Skeletal muscle satellite cell (primary cell): Measurements from ENCODE around the gene SPEF1.

Experiments used
- H3K27me3 ChIP-seq: 2 replicates; pipeline ENCODE4 v1.7.0; 2013; ENCODE audit warnings: low read length; ENCODE audit not compliant: control insufficient read depth, insufficient read depth
- H3K36me3 ChIP-seq: 2 replicates; pipeline ENCODE4 v1.7.0; 2013; ENCODE audit warnings: mild to moderate bottlenecking, control low read depth, low read length; ENCODE audit not compliant: insufficient read depth
- H3K4me1 ChIP-seq: 2 replicates; pipeline ENCODE4 v1.7.0; 2013; ENCODE audit warnings: low read length; ENCODE audit not compliant: control insufficient read depth, insufficient read depth
- H3K4me2 ChIP-seq: 2 replicates; pipeline ENCODE4 v1.7.0; 2013; ENCODE audit warnings: mild to moderate bottlenecking, low read length
- H3K4me3 ChIP-seq: 2 replicates; pipeline ENCODE4 v1.7.0; 2013; ENCODE audit warnings: low read length
- H3K9ac ChIP-seq: 2 replicates; pipeline ENCODE4 v1.7.0; 2013; ENCODE audit warnings: mild to moderate bottlenecking, low read depth, low read length, moderate library complexity
- H3K9me3 ChIP-seq: replicated peaks from 2 replicates; pipeline ENCODE4 v1.7.0; 2013; ENCODE audit warnings: mild to moderate bottlenecking, control low read depth, low read length

The SPEF1 gene

GRCh38 chr20:3759316-3759823, 21.9 kb downstream of the SPEF1 start:
- Histone ChIP-seq H3K9me3 (no peaks in the 10 kb centered on the region), H3K4me1 (no peaks in the 10 kb centered on the region), H3K9ac (no peak overlapping the region), H3K4me3 (no peak overlapping the region), H3K36me3 (peaks cover 6% of the 10 kb centered on the region), H3K4me2 (no peak overlapping the region), H3K27me3 (no peaks in the 10 kb centered on the region)

GRCh38 chr20:3758566-3758965, 22.7 kb downstream of the SPEF1 start:
- Histone ChIP-seq H3K9me3 (no peaks in the 10 kb centered on the region), H3K36me3 (peaks cover 6% of the 10 kb centered on the region), H3K4me1 (no peaks in the 10 kb centered on the region), H3K4me3 (no peak overlapping the region), H3K9ac (no peak overlapping the region), H3K27me3 (no peaks in the 10 kb centered on the region), H3K4me2 (no peak overlapping the region)

GRCh38 chr20:3757268-3757667, 24.0 kb downstream of the SPEF1 start:
- Histone ChIP-seq H3K36me3 (peaks cover 6% of the 10 kb centered on the region), H3K4me2 (no peak overlapping the region), H3K27me3 (no peaks in the 10 kb centered on the region), H3K9me3 (no peaks in the 10 kb centered on the region), H3K9ac (no peak overlapping the region), H3K4me1 (no peaks in the 10 kb centered on the region), H3K4me3 (no peak overlapping the region)

- H3K9me3 ChIP-seq = no peaks in the 10 kb centered on the region
- no peaks in the 10 kb centered on the region for H3K27me3 ChIP-seq
- H3K36me3 ChIP-seq = peaks cover 6% of the 10 kb centered on the region
- no peaks in the 10 kb centered on the region for H3K4me1 ChIP-seq
- no peak overlapping the region for H3K4me3 ChIP-seq
- H3K9ac ChIP-seq = no peak overlapping the region
- H3K4me2 ChIP-seq = no peak overlapping the region
These were observed 25.3 kb downstream of the SPEF1 start for GRCh38 chr20:3755814-3756480.

GRCh38 chr20:3755269-3755668, 26.0 kb downstream of the SPEF1 start:
- Histone ChIP-seq H3K9ac (no peak overlapping the region), H3K4me1 (no peaks in the 10 kb centered on the region), H3K4me3 (no peak overlapping the region), H3K27me3 (no peaks in the 10 kb centered on the region), H3K4me2 (no peak overlapping the region), H3K9me3 (no peaks in the 10 kb centered on the region), H3K36me3 (peaks cover 6% of the 10 kb centered on the region)

GRCh38 chr20:3754276-3754630, 27.0 kb downstream of the SPEF1 start:
- H3K9me3 ChIP-seq = no peaks in the 10 kb centered on the region
- H3K4me2 ChIP-seq = no peak overlapping the region
- peaks cover 6% of the 10 kb centered on the region for H3K36me3 ChIP-seq
- no peak overlapping the region for H3K9ac ChIP-seq
- no peaks in the 10 kb centered on the region for H3K4me1 ChIP-seq
- H3K4me3 ChIP-seq = no peak overlapping the region
- H3K27me3 ChIP-seq = no peaks in the 10 kb centered on the region

GRCh38 chr20:3753501-3754275, 27.6 kb downstream of the SPEF1 start:
- H3K4me3 ChIP-seq = no peak overlapping the region
- peaks cover under 1% of the 10 kb centered on the region for H3K27me3 ChIP-seq
- no peaks in the 10 kb centered on the region for H3K4me1 ChIP-seq
- peaks cover 6% of the 10 kb centered on the region for H3K36me3 ChIP-seq
- no peak overlapping the region for H3K4me2 ChIP-seq
- no peaks in the 10 kb centered on the region for H3K9me3 ChIP-seq
- H3K9ac ChIP-seq = no peak overlapping the region

- H3K27me3 ChIP-seq = peaks cover 7% of the 10 kb centered on the region
- H3K36me3 ChIP-seq = peaks cover 2% of the 10 kb centered on the region
- no peaks in the 10 kb centered on the region for H3K4me1 ChIP-seq
- no peak overlapping the region for H3K4me3 ChIP-seq
- H3K9ac ChIP-seq = no peak overlapping the region
- no peak overlapping the region for H3K4me2 ChIP-seq
- no peaks in the 10 kb centered on the region for H3K9me3 ChIP-seq
These were observed 28.1 kb downstream of the SPEF1 start for GRCh38 chr20:3753098-3753497.

GRCh38 chr20:3752386-3752759, 28.9 kb downstream of the SPEF1 start:
- Histone ChIP-seq H3K9ac (no peak overlapping the region), H3K4me2 (peak overlapping the region; percentile 36), H3K36me3 (no peaks in the 10 kb centered on the region), H3K4me3 (no peak overlapping the region), H3K4me1 (no peaks in the 10 kb centered on the region), H3K27me3 (peaks cover 11% of the 10 kb centered on the region), H3K9me3 (no peaks in the 10 kb centered on the region)

- Histone ChIP-seq H3K36me3 (no peaks in the 10 kb centered on the region), H3K4me3 (peak overlapping the region; percentile 53), H3K4me1 (no peaks in the 10 kb centered on the region), H3K4me2 (peak overlapping the region; percentile 36), H3K9me3 (no peaks in the 10 kb centered on the region), H3K9ac (no peak overlapping the region), H3K27me3 (peaks cover 17% of the 10 kb centered on the region)
These were observed 29.4 kb downstream of the SPEF1 start for GRCh38 chr20:3751675-3752385.

GRCh38 chr20:3751305-3751674, 30.0 kb downstream of the SPEF1 start:
- Histone ChIP-seq H3K4me3 (no peak overlapping the region), H3K9ac (no peak overlapping the region), H3K4me2 (no peak overlapping the region)

More at GRCh38 chr20:3751305-3751674, 30.0 kb downstream of the SPEF1 start:
- peaks cover 20% of the 10 kb centered on the region for H3K27me3 ChIP-seq
- H3K4me1 ChIP-seq = no peaks in the 10 kb centered on the region
- H3K36me3 ChIP-seq = no peaks in the 10 kb centered on the region
- H3K9me3 ChIP-seq = no peaks in the 10 kb centered on the region
